GM18520 (cell line): ENCODE results near the gene ASB15.
A peak's percentile ranks its signal among the peaks of the same experiment; 100 is the strongest.
"Not testable (repeated sequence)": the region's sequence is repeated elsewhere in the genome, so short reads cannot be mapped to it uniquely, and the experiment has no call there.

Experiments used
- ATAC-seq: cut with Tn5 transposase; IDR thresholded peaks from one replicate; pipeline ENCODE4 v1.9.1; 2021; ENCODE audit not compliant: unreplicated experiment

The ASB15 gene

GRCh38 chr7:123601530-123601929 lies at the start of gene ASB15:
TSS of gene ASB15 (plus strand) at chr7:123601821. CDS start at chr7:123614503, 12,682 bp downstream.
- no peak for ATAC-seq

- ATAC-seq, result not testable (repeated sequence)
These were observed 49.5 kb upstream of the ASB15 start for GRCh38 chr7:123552134-123552533.

- ATAC-seq, result no peak
These were observed 49.0 kb upstream of the ASB15 start for GRCh38 chr7:123552641-123553040.

- ATAC-seq, result no peak
These were observed 48.5 kb upstream of the ASB15 start for GRCh38 chr7:123553159-123553558.

- no peak for ATAC-seq
These were observed 46.1 kb upstream of the ASB15 start for GRCh38 chr7:123555484-123555883.

GRCh38 chr7:123557016-123557397 lies 44.6 kb upstream of the ASB15 start:
- ATAC-seq, result no peak

- peak; percentile 98 for ATAC-seq
These were observed 44.0 kb upstream of the ASB15 start, which contains the start of gene NDUFA5 for GRCh38 chr7:123557398-123558288. TSS of gene NDUFA5 (minus strand) at chr7:123557818. CDS start at chr7:123557795, 23 bp downstream.

GRCh38 chr7:123558289-123558874 lies 43.2 kb upstream of the ASB15 start:
- no peak for ATAC-seq

GRCh38 chr7:123562121-123562520 lies 39.5 kb upstream of the ASB15 start:
- ATAC-seq, result no peak

GRCh38 chr7:123569352-123570010 lies 32.1 kb upstream of the ASB15 start:
- no peak for ATAC-seq

- no peak for ATAC-seq
These were observed 31.0 kb upstream of the ASB15 start for GRCh38 chr7:123570390-123571182.

- ATAC-seq, result no peak
These were observed 30.4 kb upstream of the ASB15 start for GRCh38 chr7:123571187-123571586.

GRCh38 chr7:123571684-123572083 lies 29.9 kb upstream of the ASB15 start:
- ATAC-seq, result no peak

- no peak for ATAC-seq
These were observed 28.3 kb upstream of the ASB15 start for GRCh38 chr7:123573341-123573740.

- no peak for ATAC-seq
These were observed 27.6 kb upstream of the ASB15 start for GRCh38 chr7:123573896-123574467.

- no peak for ATAC-seq
These were observed 22.2 kb upstream of the ASB15 start for GRCh38 chr7:123579416-123579815.

- peak; percentile 60 for ATAC-seq
These were observed 21.0 kb upstream of the ASB15 start for GRCh38 chr7:123580406-123581161.

GRCh38 chr7:123581162-123581459 lies 20.5 kb upstream of the ASB15 start:
- no peak for ATAC-seq

GRCh38 chr7:123583821-123584220 lies 17.8 kb upstream of the ASB15 start:
- no peak for ATAC-seq

- no peak for ATAC-seq
These were observed 13.2 kb upstream of the ASB15 start for GRCh38 chr7:123588376-123588775.
